Stimulated activated CD4-positive, alpha-beta T cell treated with anti-CD3 and anti-CD28 coated beads, Interleukin-4, amount 100 ng/mL, for 48 hours (primary cell): ENCODE data around the gene XPO5.
"Not testable (repeated sequence)": the region's sequence is repeated elsewhere in the genome, so short reads cannot be mapped to it uniquely, and the experiment has no call there.

Experiments
- DNase-seq, 2 donors: peaks; one replicate each; pipeline ENCODE4 v3.0.0-alpha.2; 2020; ENCODE audit warnings: low read depth in 2 of 2

Gene XPO5

GRCh38 chr6:43584892-43585570 lies 9.2 kb upstream of the XPO5 start:
- DNase-seq = no peak

- DNase-seq = no peak
These were observed 7.1 kb upstream of the XPO5 start for GRCh38 chr6:43582911-43583310.

- no peak for DNase-seq
These were observed 3.3 kb upstream of the XPO5 start for GRCh38 chr6:43579171-43579570.

- DNase-seq = no peak
These were observed 2.9 kb upstream of the XPO5 start for GRCh38 chr6:43578748-43579147.

- DNase-seq = peak; percentile 26 to 34
These were observed 600 bp downstream of the XPO5 start for GRCh38 chr6:43575105-43575771.

- no peak for DNase-seq
These were observed 3.8 kb downstream of the XPO5 start for GRCh38 chr6:43572015-43572414.

GRCh38 chr6:43570876-43571441 lies 4.9 kb downstream of the XPO5 start:
- no peak for DNase-seq

- DNase-seq = no peak
These were observed 16.5 kb downstream of the XPO5 start for GRCh38 chr6:43559328-43559727.

- not testable (repeated sequence) for DNase-seq
These were observed 18.2 kb downstream of the XPO5 start for GRCh38 chr6:43557620-43558019.

- no peak for DNase-seq
These were observed 28.6 kb downstream of the XPO5 start for GRCh38 chr6:43547222-43547621.

GRCh38 chr6:43544461-43544860 lies 31.4 kb downstream of the XPO5 start:
- no peak for DNase-seq

GRCh38 chr6:43541774-43542471 lies 33.9 kb downstream of the XPO5 start:
- DNase-seq = no peak

GRCh38 chr6:43540507-43540906 lies 35.3 kb downstream of the XPO5 start:
- no peak for DNase-seq

GRCh38 chr6:43539409-43539808 lies 36.4 kb downstream of the XPO5 start:
- DNase-seq = not testable (repeated sequence)

GRCh38 chr6:43538986-43539385 lies 36.9 kb downstream of the XPO5 start:
- DNase-seq = not testable (repeated sequence)

- DNase-seq = no peak
These were observed 43.6 kb downstream of the XPO5 start for GRCh38 chr6:43532201-43532600.

GRCh38 chr6:43524483-43524961 lies 51.3 kb downstream of the XPO5 start:
- DNase-seq = no peak

- no peak for DNase-seq
These were observed 52.6 kb downstream of the XPO5 start for GRCh38 chr6:43523284-43523683.

GRCh38 chr6:43522547-43523261 lies 53.1 kb downstream of the XPO5 start:
- DNase-seq = no peak

- DNase-seq = no peak
These were observed 54.0 kb downstream of the XPO5 start for GRCh38 chr6:43521836-43522235.

- no peak for DNase-seq
These were observed 55.7 kb downstream of the XPO5 start for GRCh38 chr6:43520097-43520496.
